ENCODE measurements around the gene DTYMK. TPM values are rescaled to one million over a fixed set of nuclear protein-coding genes. Genes with fewer than 3 reads are reported as not detected.

Gene DTYMK
- total and polyA plus RNA-seq, 10 of the 15 experiments (the other 5 are each of a cell fraction or from before 2014, with no cell fraction given): 7.0 to 220 (median 59.3) TPM

DNA sequence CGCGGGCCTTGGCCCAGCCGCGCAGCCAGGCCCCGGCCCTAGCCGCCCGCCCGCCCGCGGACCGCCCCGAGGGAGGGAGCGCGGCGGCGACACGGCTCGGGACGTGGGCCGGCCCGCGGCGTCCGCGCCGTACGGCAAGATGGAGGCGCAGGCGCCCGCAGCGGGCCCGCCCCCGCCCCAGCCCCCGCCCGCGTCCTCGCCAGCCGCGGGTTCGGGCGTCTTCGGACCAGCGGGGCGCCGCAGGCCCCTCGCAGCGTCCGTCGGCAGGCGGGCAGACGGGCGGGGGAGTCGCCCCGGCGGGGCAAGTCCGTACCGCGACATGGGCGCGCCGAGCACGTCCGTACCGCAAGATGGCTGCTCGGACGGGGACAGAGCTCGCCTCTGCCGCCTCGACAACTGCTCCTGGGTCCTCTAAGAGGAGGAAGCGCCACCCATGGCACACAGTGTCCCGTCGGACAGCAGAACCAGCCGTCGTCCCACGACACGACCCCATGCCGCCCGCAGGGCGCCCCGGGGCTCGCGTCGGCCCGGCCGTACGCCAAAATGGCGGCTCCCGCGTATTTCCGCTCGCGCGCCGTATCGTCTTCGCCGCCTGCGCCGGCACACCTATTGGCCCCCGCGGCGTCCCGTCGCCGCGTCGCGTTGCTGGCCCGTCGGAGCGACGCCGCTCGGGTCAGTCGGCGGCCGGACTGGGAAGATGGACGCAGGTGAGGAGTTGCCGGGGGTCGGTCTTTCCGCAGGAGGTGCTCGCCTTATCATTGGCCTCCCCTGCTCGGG, 49.4 kb downstream of the DTYMK start, which contains the start of the genes ATG4B and THAP4 (continued):
- TF ChIP-seq RB1 (IDR thresholded peaks at IDR 0.05; ENCODE audit: borderline replicate concordance) (peak; percentile 83), HDAC6 (IDR thresholded peaks at IDR 0.05; ENCODE audit: unreplicated experiment) (no peak), ZNF274 (IDR thresholded peaks at IDR 0.05; ENCODE audit: insufficient read depth, insufficient read length) (no peak), EZH2 (IDR thresholded peaks at IDR 0.05; ENCODE audit: borderline replicate concordance, control insufficient read depth, low read depth, low read length) (no peak), RELB (IDR thresholded peaks at IDR 0.05; ENCODE audit: low read depth) (peak; percentile 39; the same call in 1 of the 2 replicates), CREM (IDR thresholded peaks at IDR 0.05; ENCODE audit: low read depth) (peak; percentile 99), ZBED1 (IDR thresholded peaks at IDR 0.05; ENCODE audit: borderline replicate concordance) (no peak), NFYA (IDR thresholded peaks at IDR 0.05; ENCODE audit: borderline replicate concordance, low read depth, low read length) (no peak), ATF2 (IDR thresholded peaks at IDR 0.05; ENCODE audit: low read length) (no peak), HDGF (IDR thresholded peaks at IDR 0.05) (0 out of 2 replicates have a peak, but pooled peaks have one; percentile 40), MYC (IDR thresholded peaks at IDR 0.05; ENCODE audit: insufficient read depth, insufficient read length, insufficient replicate concordance, low read length, severe bottlenecking) (no peak), KLF5 (IDR thresholded peaks at IDR 0.05; ENCODE audit: partially characterized antibody) (peak; percentile 83), SUPT20H (IDR thresholded peaks at IDR 0.05; ENCODE audit: borderline replicate concordance, control insufficient read depth, low read depth, low read length) (no peak), RUNX3 (IDR thresholded peaks at IDR 0.05; ENCODE audit: low read length) (peak; percentile 53), SIN3A (IDR thresholded peaks at IDR 0.05; ENCODE audit: low read depth, low read length) (peak; percentile 75), POLR2AphosphoS5 (IDR thresholded peaks at IDR 0.05; ENCODE audit: low read length) (peak; percentile 83; the same call in 1 of the 2 replicates), BCL11A (IDR thresholded peaks at IDR 0.05; ENCODE audit: low read depth, low read length) (no peak), NR2C2 (IDR thresholded peaks at IDR 0.05; ENCODE audit: borderline replicate concordance, control insufficient read depth, insufficient read length, low read depth) (no peak)
- TF ChIP-seq, protein P1, sequence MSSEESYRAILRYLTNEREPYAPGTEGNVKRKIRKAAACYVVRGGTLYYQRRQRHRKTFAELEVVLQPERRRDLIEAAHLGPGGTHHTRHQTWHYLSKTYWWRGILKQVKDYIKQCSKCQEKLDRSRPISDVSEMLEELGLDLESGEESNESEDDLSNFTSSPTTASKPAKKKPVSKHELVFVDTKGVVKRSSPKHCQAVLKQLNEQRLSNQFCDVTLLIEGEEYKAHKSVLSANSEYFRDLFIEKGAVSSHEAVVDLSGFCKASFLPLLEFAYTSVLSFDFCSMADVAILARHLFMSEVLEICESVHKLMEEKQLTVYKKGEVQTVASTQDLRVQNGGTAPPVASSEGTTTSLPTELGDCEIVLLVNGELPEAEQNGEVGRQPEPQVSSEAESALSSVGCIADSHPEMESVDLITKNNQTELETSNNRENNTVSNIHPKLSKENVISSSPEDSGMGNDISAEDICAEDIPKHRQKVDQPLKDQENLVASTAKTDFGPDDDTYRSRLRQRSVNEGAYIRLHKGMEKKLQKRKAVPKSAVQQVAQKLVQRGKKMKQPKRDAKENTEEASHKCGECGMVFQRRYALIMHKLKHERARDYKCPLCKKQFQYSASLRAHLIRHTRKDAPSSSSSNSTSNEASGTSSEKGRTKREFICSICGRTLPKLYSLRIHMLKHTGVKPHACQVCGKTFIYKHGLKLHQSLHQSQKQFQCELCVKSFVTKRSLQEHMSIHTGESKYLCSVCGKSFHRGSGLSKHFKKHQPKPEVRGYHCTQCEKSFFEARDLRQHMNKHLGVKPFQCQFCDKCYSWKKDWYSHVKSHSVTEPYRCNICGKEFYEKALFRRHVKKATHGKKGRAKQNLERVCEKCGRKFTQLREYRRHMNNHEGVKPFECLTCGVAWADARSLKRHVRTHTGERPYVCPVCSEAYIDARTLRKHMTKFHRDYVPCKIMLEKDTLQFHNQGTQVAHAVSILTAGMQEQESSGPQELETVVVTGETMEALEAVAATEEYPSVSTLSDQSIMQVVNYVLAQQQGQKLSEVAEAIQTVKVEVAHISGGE (CRISPR knock-in tag; IDR thresholded peaks at IDR 0.05): no peak
- TF ChIP-seq, protein P2, sequence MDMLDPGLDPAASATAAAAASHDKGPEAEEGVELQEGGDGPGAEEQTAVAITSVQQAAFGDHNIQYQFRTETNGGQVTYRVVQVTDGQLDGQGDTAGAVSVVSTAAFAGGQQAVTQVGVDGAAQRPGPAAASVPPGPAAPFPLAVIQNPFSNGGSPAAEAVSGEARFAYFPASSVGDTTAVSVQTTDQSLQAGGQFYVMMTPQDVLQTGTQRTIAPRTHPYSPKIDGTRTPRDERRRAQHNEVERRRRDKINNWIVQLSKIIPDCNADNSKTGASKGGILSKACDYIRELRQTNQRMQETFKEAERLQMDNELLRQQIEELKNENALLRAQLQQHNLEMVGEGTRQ (IDR thresholded peaks at IDR 0.05; ENCODE audit: borderline replicate concordance, low read depth, low read length): no peak
- TF ChIP-seq, protein P3, sequence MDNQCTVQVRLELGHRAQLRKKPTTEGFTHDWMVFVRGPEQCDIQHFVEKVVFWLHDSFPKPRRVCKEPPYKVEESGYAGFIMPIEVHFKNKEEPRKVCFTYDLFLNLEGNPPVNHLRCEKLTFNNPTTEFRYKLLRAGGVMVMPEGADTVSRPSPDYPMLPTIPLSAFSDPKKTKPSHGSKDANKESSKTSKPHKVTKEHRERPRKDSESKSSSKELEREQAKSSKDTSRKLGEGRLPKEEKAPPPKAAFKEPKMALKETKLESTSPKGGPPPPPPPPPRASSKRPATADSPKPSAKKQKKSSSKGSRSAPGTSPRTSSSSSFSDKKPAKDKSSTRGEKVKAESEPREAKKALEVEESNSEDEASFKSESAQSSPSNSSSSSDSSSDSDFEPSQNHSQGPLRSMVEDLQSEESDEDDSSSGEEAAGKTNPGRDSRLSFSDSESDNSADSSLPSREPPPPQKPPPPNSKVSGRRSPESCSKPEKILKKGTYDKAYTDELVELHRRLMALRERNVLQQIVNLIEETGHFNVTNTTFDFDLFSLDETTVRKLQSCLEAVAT (IDR thresholded peaks at IDR 0.05): no peak

All from GM12878 (cell line).